CD14-positive monocyte (primary cell): ENCODE results near the gene PEX19. TPM values are rescaled to one million over a fixed set of nuclear protein-coding genes. Genes with fewer than 3 reads are reported as not detected.

Experiments
- DNase-seq, 3 donors: peaks; one replicate each; pipeline ENCODE4 v3.0.0-alpha.2; 2011 to 2022
- H2AFZ ChIP-seq: 2 replicates; pipeline ENCODE4 v1.6.0; 2012; ENCODE audit warnings: mild to moderate bottlenecking, low read depth, low read length, inconsistent platforms; ENCODE audit not compliant: insufficient read depth, poor library complexity, severe bottlenecking
- H3K27ac ChIP-seq, 2 donors: 1 replicate in 1 of 2; 2 replicates in 1 of 2; pipeline ENCODE4 v1.5.1; 2012 to 2013; ENCODE audit warnings: low read length in 2 of 2, control low read depth in 1 of 2, inconsistent platforms in 1 of 2, low read depth in 1 of 2, mild to moderate bottlenecking in 1 of 2
- H3K27me3 ChIP-seq, 2 donors: one replicate each; pipeline versions ENCODE4 v1.6.0 to v1.6.1; 2011 to 2013; ENCODE audit warnings: low read length in 2 of 2; ENCODE audit not compliant: control insufficient read depth in 2 of 2, insufficient read depth in 2 of 2
- H3K36me3 ChIP-seq, 2 donors: replicated peaks in 1 of 2; 1 replicate in 1 of 2; 2 replicates in 1 of 2; pipeline versions ENCODE4 v1.5.1 to v1.6.1; 2012 to 2013; ENCODE audit warnings: low read length in 2 of 2, control low read depth in 1 of 2, inconsistent platforms in 1 of 2, mild to moderate bottlenecking in 1 of 2; ENCODE audit not compliant: insufficient read depth in 2 of 2, control insufficient read depth in 1 of 2
- H3K4me1 ChIP-seq, 2 donors: 1 replicate in 1 of 2; 2 replicates in 1 of 2; pipeline versions ENCODE4 v1.5.1 to v1.6.1; 2012 to 2013; ENCODE audit warnings: low read length in 2 of 2, control low read depth in 1 of 2, inconsistent platforms in 1 of 2, mild to moderate bottlenecking in 1 of 2, moderate library complexity in 1 of 2; ENCODE audit not compliant: insufficient read depth in 2 of 2, control insufficient read depth in 1 of 2
- H3K4me2 ChIP-seq: replicated peaks from 2 replicates; pipeline ENCODE3; 2012; ENCODE audit warnings: low read length, moderate library complexity, mild to moderate bottlenecking; ENCODE audit not compliant: poor library complexity, severe bottlenecking; ENCODE audit errors: extremely low read depth
- H3K4me3 ChIP-seq, 3 experiments: fragments of 200-600 bp in 1 of 3; sonication (generic) in 1 of 3; replicated peaks in 1 of 3; 1 replicate in 2 of 3; 2 replicates in 1 of 3; pipeline ENCODE4 v1.5.1; 2011 to 2013; ENCODE audit warnings: low read length in 3 of 3, mild to moderate bottlenecking in 3 of 3, control low read depth in 2 of 3, low read depth in 2 of 3, inconsistent platforms in 1 of 3, moderate library complexity in 1 of 3
- H3K79me2 ChIP-seq: 2 replicates; pipeline ENCODE4 v1.6.0; 2012; ENCODE audit warnings: mild to moderate bottlenecking, control low read depth, inconsistent platforms, low read length, moderate library complexity; ENCODE audit not compliant: insufficient read depth
- H3K9ac ChIP-seq: 2 replicates; pipeline ENCODE4 v1.6.0; 2017; ENCODE audit warnings: low read length, mild to moderate bottlenecking; ENCODE audit not compliant: insufficient read depth, poor library complexity, severe bottlenecking
- H3K9me3 ChIP-seq, 2 donors: replicated peaks in 1 of 2; 1 replicate in 1 of 2; 2 replicates in 1 of 2; pipeline versions ENCODE4 v1.5.1 to v1.6.1; 2012 to 2013; ENCODE audit warnings: low read length in 2 of 2, control low read depth in 1 of 2; ENCODE audit not compliant: control insufficient read depth in 1 of 2, insufficient read depth in 1 of 2
- H4K20me1 ChIP-seq: 2 replicates; pipeline ENCODE4 v1.6.0; 2012; ENCODE audit warnings: mild to moderate bottlenecking, low read length, control low read depth, moderate library complexity; ENCODE audit not compliant: insufficient read depth
- H3K27ac Mint-ChIP-seq, 7 donors: one replicate each; pipeline ENCODE4 v1.8.0; 2020; ENCODE audit warnings: mild to moderate bottlenecking in 7 of 7, mixed read lengths in 7 of 7, moderate library complexity in 6 of 7, inconsistent platforms in 2 of 7
- H3K27me3 Mint-ChIP-seq, 3 donors: one replicate each; pipeline ENCODE4 v1.8.0; 2021 to 2022; ENCODE audit warnings: low read depth in 3 of 3, mild to moderate bottlenecking in 3 of 3, mixed read lengths in 3 of 3, moderate library complexity in 3 of 3, inconsistent platforms in 1 of 3
- H3K36me3 Mint-ChIP-seq, 2 donors: one replicate each; pipeline ENCODE4 v1.8.0; 2020; ENCODE audit warnings: mixed read lengths in 2 of 2, inconsistent platforms in 1 of 2, mild to moderate bottlenecking in 1 of 2
- H3K4me1 Mint-ChIP-seq: one replicate; pipeline ENCODE4 v1.8.0; 2020; ENCODE audit warnings: mild to moderate bottlenecking, mixed read lengths
- H3K4me3 Mint-ChIP-seq, 2 donors: one replicate each; pipeline ENCODE4 v1.8.0; 2020; ENCODE audit warnings: mild to moderate bottlenecking in 2 of 2, mixed read lengths in 2 of 2, moderate library complexity in 1 of 2
- H3K9me3 Mint-ChIP-seq, 7 donors: one replicate each; pipeline ENCODE4 v1.8.0; 2020 to 2022; ENCODE audit warnings: mixed read lengths in 7 of 7, mild to moderate bottlenecking in 6 of 7, moderate library complexity in 6 of 7, inconsistent platforms in 2 of 7
- WGBS: methylation state at CpG from one replicate; pipeline ENCODE4 v1.1.5; 2013; ENCODE audit warnings: missing lambda C conversion rate; ENCODE audit not compliant: insufficient coverage; 5-methylcytosine and 5-hydroxymethylcytosine counted together
- intact Hi-C, 2 donors: fragments of 100-400 bp; cut with micrococcal nuclease; formaldehyde crosslinking; loops; one replicate each; pipeline versions ENCODE4 v1.15.0 to v1.15.1; 2023
- polyA plus RNA-seq, 3 donors: library from polyadenylated mRNA; depleted of rRNA in 1 of 3; unstranded in 2 of 3; stranded (reverse) in 1 of 3; fragments of 300-500 nt in 2 of 3; fragments of >200 nt in 1 of 3; fragmentation: Illumina TruSeq in 2 of 3; gene quantifications; 1 replicate in 2 of 3; 2 replicates in 1 of 3; pipeline ENCODE4 v1.2.3, GENCODE V29; 2012 to 2021
- TF ChIP-seq, protein P1 (sequence below): fragments of 200-600 bp; IDR thresholded peaks from one replicate; pipeline ENCODE4 v1.8.0; 2022; ENCODE audit warnings: antibody characterized with exemption, mild to moderate bottlenecking

Gene PEX19
- polyA plus RNA-seq, 3 donors, result 17.4 to 38.2 (median 37.4) TPM

DNA sequence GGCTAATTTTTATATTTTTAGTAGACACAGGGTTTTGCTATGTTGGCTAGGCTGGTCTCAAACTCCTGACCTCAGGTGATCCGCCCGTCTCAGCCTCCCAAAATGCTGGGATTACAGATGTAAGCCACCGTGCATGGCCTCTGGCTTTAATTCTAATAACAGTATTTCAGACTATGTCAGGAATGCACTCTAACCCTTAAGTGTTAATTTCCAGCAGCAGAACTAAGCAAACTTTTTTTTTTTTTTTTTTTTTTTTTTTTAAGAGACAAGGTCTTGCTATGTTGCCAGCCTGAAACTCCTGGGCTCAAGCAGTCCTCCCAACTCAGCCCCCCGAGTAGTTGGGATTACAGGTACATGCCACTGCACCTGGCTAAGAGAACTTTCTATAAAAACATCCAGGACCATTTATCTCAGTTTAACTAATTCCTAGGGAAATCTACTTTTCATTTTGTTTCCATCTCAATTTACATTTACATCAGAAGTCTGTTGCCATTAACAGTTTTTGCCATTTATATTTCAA is 29.1 kb downstream of the PEX19 start:
- H2AFZ ChIP-seq, result no peak overlapping the region
- H3K9me3 ChIP-seq, result no peaks in the 10 kb centered on the region
- H3K4me1 ChIP-seq, result peaks cover 5 to 6% of the 10 kb centered on the region in 2 donors
- intact Hi-C loops, result loop anchor here in 1 of 2 donors (10.0 kb wide), 1 partner anchor 151 kb away; no protein-coding TSS in a partner anchor
- no peak overlapping the region for H3K27ac ChIP-seq
- Mint-ChIP-seq H3K4me3 (no peak overlapping the region), H3K9me3 (no peaks in the 10 kb centered on the region), H3K36me3 (peaks cover 32 to 56% of the 10 kb centered on the region in 2 donors), H3K4me1 (peaks cover 15% of the 10 kb centered on the region), H3K27ac (peak overlapping the region in 1 of 7 donors; percentile 10), H3K27me3 (peaks cover 0 to 1% (median 0%) of the 10 kb centered on the region in 3 donors)
- DNase-seq, result no peak
- 100% methylated on average over 1 of the region's 4 CpGs for WGBS
- TF ChIP-seq, protein P1, sequence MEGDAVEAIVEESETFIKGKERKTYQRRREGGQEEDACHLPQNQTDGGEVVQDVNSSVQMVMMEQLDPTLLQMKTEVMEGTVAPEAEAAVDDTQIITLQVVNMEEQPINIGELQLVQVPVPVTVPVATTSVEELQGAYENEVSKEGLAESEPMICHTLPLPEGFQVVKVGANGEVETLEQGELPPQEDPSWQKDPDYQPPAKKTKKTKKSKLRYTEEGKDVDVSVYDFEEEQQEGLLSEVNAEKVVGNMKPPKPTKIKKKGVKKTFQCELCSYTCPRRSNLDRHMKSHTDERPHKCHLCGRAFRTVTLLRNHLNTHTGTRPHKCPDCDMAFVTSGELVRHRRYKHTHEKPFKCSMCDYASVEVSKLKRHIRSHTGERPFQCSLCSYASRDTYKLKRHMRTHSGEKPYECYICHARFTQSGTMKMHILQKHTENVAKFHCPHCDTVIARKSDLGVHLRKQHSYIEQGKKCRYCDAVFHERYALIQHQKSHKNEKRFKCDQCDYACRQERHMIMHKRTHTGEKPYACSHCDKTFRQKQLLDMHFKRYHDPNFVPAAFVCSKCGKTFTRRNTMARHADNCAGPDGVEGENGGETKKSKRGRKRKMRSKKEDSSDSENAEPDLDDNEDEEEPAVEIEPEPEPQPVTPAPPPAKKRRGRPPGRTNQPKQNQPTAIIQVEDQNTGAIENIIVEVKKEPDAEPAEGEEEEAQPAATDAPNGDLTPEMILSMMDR, result no peak
- H4K20me1 ChIP-seq, result peaks cover 21% of the 10 kb centered on the region
- peaks cover 14 to 46% of the 10 kb centered on the region in 2 donors for H3K36me3 ChIP-seq
- H3K27me3 ChIP-seq, result no peaks in the 10 kb centered on the region
- H3K4me3 ChIP-seq, result no peak overlapping the region
- H3K9ac ChIP-seq, result no peak overlapping the region
- H3K79me2 ChIP-seq, result peaks cover 63% of the 10 kb centered on the region
- H3K4me2 ChIP-seq, result no peak overlapping the region

- peaks cover 27 to 54% of the 10 kb centered on the region in 2 donors for H3K36me3 Mint-ChIP-seq
- intact Hi-C loops, result loop anchor here (2.0 to 10.0 kb wide), 4 partner anchors 59 to 165 kb away; no protein-coding TSS in a partner anchor
- peak; percentile 45 to 71 (median 63) for DNase-seq
- TF ChIP-seq, protein P1, result peak; percentile 78
- H3K27ac ChIP-seq, result peak overlapping the region in 1 of 2 donors; percentile 32
- H3K27me3 Mint-ChIP-seq, result peaks cover 0 to 3% (median 0%) of the 10 kb centered on the region in 3 donors
- H3K4me1 ChIP-seq, result no peaks in the 10 kb centered on the region
- peaks cover 35% of the 10 kb centered on the region for H4K20me1 ChIP-seq
- no peak overlapping the region for H3K4me3 ChIP-seq
- no peaks in the 10 kb centered on the region for H3K9me3 Mint-ChIP-seq
- H3K4me1 Mint-ChIP-seq, result peaks cover 2% of the 10 kb centered on the region
- no peaks in the 10 kb centered on the region for H3K9me3 ChIP-seq
- H3K4me3 Mint-ChIP-seq, result no peak overlapping the region
- no peaks in the 10 kb centered on the region for H3K27me3 ChIP-seq
- WGBS, result 89% methylated on average over 4 of the region's 5 CpGs
- H3K9ac ChIP-seq, result no peak overlapping the region
- no peak overlapping the region for H3K4me2 ChIP-seq
- peaks cover 16 to 39% of the 10 kb centered on the region in 2 donors for H3K36me3 ChIP-seq
- H3K79me2 ChIP-seq, result peaks cover 71% of the 10 kb centered on the region
- H2AFZ ChIP-seq, result no peak overlapping the region
- peak overlapping the region in 3 of 7 donors; percentile 58 to 68 (median 60) for H3K27ac Mint-ChIP-seq
Observed at GRCh38 chr1:160251687-160252526, 33.0 kb downstream of the PEX19 start.
